ENCODE results near the gene CDKN2AIPNL. TPM values are rescaled to one million over a fixed set of nuclear protein-coding genes. Genes with fewer than 3 reads are reported as not detected.

CDKN2AIPNL gene
- total and polyA plus RNA-seq, 2 donors (not counting 3 experiments of a cell fraction or from before 2014, with no cell fraction given), result 22.2 to 36.5 TPM

DNA sequence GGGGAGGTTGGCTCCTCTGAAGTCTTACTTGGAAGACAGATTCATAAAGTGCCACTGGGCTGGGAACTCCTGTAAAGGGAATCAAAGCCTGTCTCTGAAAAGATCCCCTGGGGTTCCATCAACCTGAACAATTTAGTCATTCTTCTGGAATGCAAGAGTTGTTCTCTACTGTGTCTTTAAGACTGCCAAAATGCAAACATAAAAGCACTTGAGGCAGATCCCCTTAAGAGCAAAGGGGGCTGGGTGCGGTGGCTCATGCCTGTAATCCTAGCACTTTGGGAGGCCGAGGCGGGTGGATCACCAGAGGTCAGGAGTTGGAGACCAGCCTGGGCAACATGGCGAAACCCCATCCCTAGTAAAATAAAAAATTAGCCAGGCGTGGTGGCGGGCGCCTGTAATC is 16.7 kb downstream of the CDKN2AIPNL start:
- Histone ChIP-seq H3K27ac (ENCODE audit: insufficient read depth, low read depth, low read length) (no peak overlapping the region), H3K9me3 (replicated peaks; ENCODE audit: control insufficient read depth, insufficient read depth, low read length) (no peaks in the 10 kb centered on the region), H3K36me3 (ENCODE audit: control insufficient read depth in 2 of 2, extremely low read depth in 1 of 2, insufficient read depth in 2 of 2, low read length in 2 of 2) (peaks cover 15 to 25% of the 10 kb centered on the region in 2 experiments), H3K9ac (replicated peaks; ENCODE audit: extremely low read depth, insufficient read depth, low read length) (no peak overlapping the region), H3K4me2 (ENCODE audit: insufficient read depth, low read length) (no peak overlapping the region), H4K20me1 (replicated peaks; ENCODE audit: control insufficient read depth, extremely low read depth, insufficient read depth, low read length) (no peaks in the 10 kb centered on the region), H3K79me2 (ENCODE audit: control insufficient read depth, insufficient read depth, low read length) (no peaks in the 10 kb centered on the region), H3K4me3 (replicated peaks in 1 of 3; ENCODE audit: insufficient read depth in 1 of 3, low read depth in 1 of 3, low read length in 3 of 3) (no peak overlapping the region), H3K4me1 (ENCODE audit: control insufficient read depth, extremely low read depth, insufficient read depth, low read length) (no peaks in the 10 kb centered on the region), H2AFZ (ENCODE audit: low read depth, low read length) (no peak overlapping the region), H3K9me1 (replicated peaks; ENCODE audit: control insufficient read depth, extremely low read depth, insufficient read depth, low read length) (no peaks in the 10 kb centered on the region), H3K27me3 (ENCODE audit: control insufficient read depth in 2 of 2, insufficient read depth in 2 of 2, low read length in 2 of 2) (no peaks in the 10 kb centered on the region)
- CTCF ChIA-PET, result interaction anchor here (1.0 to 1.4 kb wide), 3 partner anchors 16 to 129 kb away, joined by 3 to 5 read pairs (median 4); partner anchors contain the start of gene CDKN2AIPNL
- no TSS peak for BruUV-seq (replicated peaks)
- dilution Hi-C loops (cut with MboI; ENCODE audit: extremely low pct_ligation_motif_present, low sequenced_read_pairs), result no loop called here
- no peak for TF ChIP-seq CTCF (IDR thresholded peaks at IDR 0.05; ENCODE audit: extremely low read depth in 1 of 2, insufficient read depth in 1 of 2, low read depth in 1 of 2, low read length in 2 of 2)
- no peak for TF ChIP-seq MAX (IDR thresholded peaks at IDR 0.05; ENCODE audit: insufficient read depth, insufficient read length)
- no peak for TF ChIP-seq GATA2 (IDR thresholded peaks at IDR 0.05; ENCODE audit: insufficient read depth, insufficient read length, low read depth, low read length)
- POLR2A ChIA-PET, result no interaction called here
- no peak for DNase-seq (ENCODE audit: low read depth, low spot score)
- no peak for FAIRE-seq
- intact Hi-C loops (cut with micrococcal nuclease), result no loop called here

GRCh38 chr5:134392301-134392700 is 19.4 kb downstream of the CDKN2AIPNL start:
- H3K9me3 ChIP-seq (replicated peaks; ENCODE audit: control insufficient read depth, insufficient read depth, low read length), result no peaks in the 10 kb centered on the region
- intact Hi-C loops (cut with micrococcal nuclease) (no loop called here), dilution Hi-C loops (cut with MboI; ENCODE audit: extremely low pct_ligation_motif_present, low sequenced_read_pairs) (no loop called here)
- no peak overlapping the region for H3K4me3 ChIP-seq (replicated peaks in 1 of 3; ENCODE audit: insufficient read depth in 1 of 3, low read depth in 1 of 3, low read length in 3 of 3)
- H4K20me1 ChIP-seq (replicated peaks; ENCODE audit: control insufficient read depth, extremely low read depth, insufficient read depth, low read length), result no peaks in the 10 kb centered on the region
- no TSS peak for BruUV-seq (replicated peaks)
- H3K36me3 ChIP-seq (ENCODE audit: control insufficient read depth in 2 of 2, extremely low read depth in 1 of 2, insufficient read depth in 2 of 2, low read length in 2 of 2), result peaks cover 21 to 36% of the 10 kb centered on the region in 2 experiments
- FAIRE-seq (no peak), DNase-seq (ENCODE audit: low read depth, low spot score) (no peak)
- H3K9me1 ChIP-seq (replicated peaks; ENCODE audit: control insufficient read depth, extremely low read depth, insufficient read depth, low read length), result no peaks in the 10 kb centered on the region
- no peak overlapping the region for H2AFZ ChIP-seq (ENCODE audit: low read depth, low read length)
- no peaks in the 10 kb centered on the region for H3K79me2 ChIP-seq (ENCODE audit: control insufficient read depth, insufficient read depth, low read length)
- H3K4me1 ChIP-seq (ENCODE audit: control insufficient read depth, extremely low read depth, insufficient read depth, low read length), result no peaks in the 10 kb centered on the region
- H3K9ac ChIP-seq (replicated peaks; ENCODE audit: extremely low read depth, insufficient read depth, low read length), result no peak overlapping the region
- no peak overlapping the region for H3K27ac ChIP-seq (ENCODE audit: insufficient read depth, low read depth, low read length)
- no peak overlapping the region for H3K4me2 ChIP-seq (ENCODE audit: insufficient read depth, low read length)
- ChIA-PET POLR2A (no interaction called here), CTCF (interaction anchor here (1.0 to 2.5 kb wide), 4 partner anchors 14 to 195 kb away, joined by 3 to 9 read pairs (median 5); no protein-coding TSS in a partner anchor)
- no peak for TF ChIP-seq MYC (IDR thresholded peaks at IDR 0.05; ENCODE audit: low read depth, low read length)
- no peak for TF ChIP-seq MAX (IDR thresholded peaks at IDR 0.05; ENCODE audit: insufficient read depth, insufficient read length)
- no peak for TF ChIP-seq POLR2A (IDR thresholded peaks at IDR 0.05; ENCODE audit: low read depth, low read length)
- no peak for TF ChIP-seq CTCF (IDR thresholded peaks at IDR 0.05; ENCODE audit: extremely low read depth in 1 of 2, insufficient read depth in 1 of 2, low read depth in 1 of 2, low read length in 2 of 2)
- TF ChIP-seq JUN (IDR thresholded peaks at IDR 0.05; ENCODE audit: borderline replicate concordance, insufficient read depth, insufficient read length, low read depth), result no peak
- no peak for TF ChIP-seq GATA2 (IDR thresholded peaks at IDR 0.05; ENCODE audit: insufficient read depth, insufficient read length, low read depth, low read length)
- no peak for TF ChIP-seq EZH2 (IDR thresholded peaks at IDR 0.05; ENCODE audit: borderline replicate concordance, low read depth, low read length, severe bottlenecking)
- no peak for TF ChIP-seq POLR2AphosphoS5 (IDR thresholded peaks at IDR 0.05; ENCODE audit: insufficient read depth, low read depth, low read length)
- no peak for TF ChIP-seq FOS (IDR thresholded peaks at IDR 0.05; ENCODE audit: borderline replicate concordance, insufficient read depth, low read length)
- no peaks in the 10 kb centered on the region for H3K27me3 ChIP-seq (ENCODE audit: control insufficient read depth in 2 of 2, insufficient read depth in 2 of 2, low read length in 2 of 2)

Data from endothelial cell of umbilical vein (primary cell).